ENCODE measurements around the gene DENND4B. TPM values are rescaled to one million over a fixed set of nuclear protein-coding genes. Genes with fewer than 3 reads are reported as not detected.
A peak's percentile ranks its signal among the peaks of the same experiment; 100 is the strongest.

Gene DENND4B
- total and polyA plus RNA-seq, 7 donors = 23.1 to 75.4 (median 47.1) TPM

DNA sequence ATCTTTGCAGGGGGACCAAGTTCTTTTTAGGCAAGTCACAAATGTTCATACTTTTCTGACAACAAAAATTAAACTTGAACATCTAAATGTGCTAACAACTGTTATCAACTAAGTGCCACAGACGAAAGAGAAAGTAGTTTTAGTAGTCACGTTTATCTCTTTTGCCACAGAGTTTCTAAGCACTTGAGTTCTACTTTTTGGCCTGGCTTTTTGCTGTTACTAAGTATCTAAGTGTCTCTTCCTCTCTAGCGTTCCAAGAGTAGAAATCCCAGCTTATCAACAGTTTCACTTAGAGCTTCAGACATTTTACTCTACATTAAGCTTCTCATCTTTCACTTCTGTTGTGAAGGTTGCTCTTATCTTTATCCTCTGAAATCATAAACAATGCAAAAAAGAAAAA is 58.0 kb downstream of the DENND4B start:
- intact Hi-C loops (cut with DNase I) = no loop called here
- ATAC-seq (no peak), DNase-seq (no peak)
- peaks cover 22% of the 10 kb centered on the region for H3K4me1 ChIP-seq
- peaks cover 0 to 14% of the 10 kb centered on the region in 2 donors for H3K36me3 ChIP-seq (ENCODE audit: insufficient read depth in 1 of 2, low read depth in 1 of 2)
- no peaks in the 10 kb centered on the region for H3K27me3 ChIP-seq (ENCODE audit: insufficient read depth in 3 of 3, low read length in 2 of 3)
- TF ChIP-seq, protein P1, sequence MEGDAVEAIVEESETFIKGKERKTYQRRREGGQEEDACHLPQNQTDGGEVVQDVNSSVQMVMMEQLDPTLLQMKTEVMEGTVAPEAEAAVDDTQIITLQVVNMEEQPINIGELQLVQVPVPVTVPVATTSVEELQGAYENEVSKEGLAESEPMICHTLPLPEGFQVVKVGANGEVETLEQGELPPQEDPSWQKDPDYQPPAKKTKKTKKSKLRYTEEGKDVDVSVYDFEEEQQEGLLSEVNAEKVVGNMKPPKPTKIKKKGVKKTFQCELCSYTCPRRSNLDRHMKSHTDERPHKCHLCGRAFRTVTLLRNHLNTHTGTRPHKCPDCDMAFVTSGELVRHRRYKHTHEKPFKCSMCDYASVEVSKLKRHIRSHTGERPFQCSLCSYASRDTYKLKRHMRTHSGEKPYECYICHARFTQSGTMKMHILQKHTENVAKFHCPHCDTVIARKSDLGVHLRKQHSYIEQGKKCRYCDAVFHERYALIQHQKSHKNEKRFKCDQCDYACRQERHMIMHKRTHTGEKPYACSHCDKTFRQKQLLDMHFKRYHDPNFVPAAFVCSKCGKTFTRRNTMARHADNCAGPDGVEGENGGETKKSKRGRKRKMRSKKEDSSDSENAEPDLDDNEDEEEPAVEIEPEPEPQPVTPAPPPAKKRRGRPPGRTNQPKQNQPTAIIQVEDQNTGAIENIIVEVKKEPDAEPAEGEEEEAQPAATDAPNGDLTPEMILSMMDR (IDR thresholded peaks at IDR 0.05) = no peak
- H3K4me3 ChIP-seq = no peak overlapping the region
- peak overlapping the region; percentile 23 for H3K27ac ChIP-seq
- no peaks in the 10 kb centered on the region for H3K9me3 ChIP-seq
- WGBS, 3 donors = 33 to 61% (median 34%) methylated on average over 3 of the region's 3 CpGs

DNA sequence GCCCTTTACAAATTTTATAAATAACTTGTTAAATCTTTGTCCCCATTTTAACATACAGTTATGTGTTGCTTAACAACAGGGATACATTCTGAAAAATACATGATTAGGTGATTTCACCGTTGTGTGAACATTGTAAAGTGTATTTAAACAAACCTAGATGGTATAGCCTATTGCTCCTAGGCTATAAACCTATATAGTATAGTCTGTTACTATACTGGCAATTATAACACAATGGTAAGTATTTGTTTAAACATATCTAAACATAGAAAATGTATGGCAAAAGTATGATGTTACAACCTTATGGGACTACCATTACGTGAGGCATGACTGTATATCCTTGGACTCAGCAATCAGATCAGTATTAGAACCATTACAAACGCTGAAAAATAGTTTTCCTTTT is 60.4 kb downstream of the DENND4B start:
- ATAC-seq (no peak), DNase-seq (no peak)
- Histone ChIP-seq H3K36me3 (ENCODE audit: insufficient read depth in 1 of 2, low read depth in 1 of 2) (peaks cover 0 to 4% of the 10 kb centered on the region in 2 donors), H3K4me1 (peaks cover 47% of the 10 kb centered on the region), H3K9me3 (no peaks in the 10 kb centered on the region), H3K27me3 (ENCODE audit: insufficient read depth in 3 of 3, low read length in 2 of 3) (no peaks in the 10 kb centered on the region), H3K4me3 (no peak overlapping the region), H3K27ac (no peak overlapping the region)
- intact Hi-C loops (cut with DNase I) = no loop called here
- WGBS, 3 donors = 71 to 94% (median 82%) methylated on average over 3 of the region's 3 CpGs
- TF ChIP-seq, protein P1 (IDR thresholded peaks at IDR 0.05) = no peak

DNA sequence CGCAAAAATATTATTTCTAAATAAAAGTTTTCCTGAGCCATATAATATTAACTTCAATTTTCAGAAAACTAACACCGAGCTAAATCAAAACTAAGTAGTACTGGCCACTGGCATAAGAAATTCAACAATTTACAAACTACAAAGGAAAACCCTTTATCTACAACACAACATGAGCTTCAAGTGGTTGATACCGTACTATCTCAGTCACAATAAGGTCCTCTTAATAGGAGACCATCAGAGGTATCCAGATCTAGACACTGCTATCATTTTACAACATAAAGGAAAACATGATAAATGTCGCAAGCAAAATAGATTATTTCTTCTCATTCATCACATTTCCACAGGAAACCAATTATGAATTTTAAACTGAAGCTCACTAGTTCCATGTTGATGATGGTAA is 63.3 kb downstream of the DENND4B start:
- ATAC-seq (no peak), DNase-seq (no peak)
- Histone ChIP-seq H3K27me3 (ENCODE audit: insufficient read depth in 3 of 3, low read length in 2 of 3) (no peaks in the 10 kb centered on the region), H3K4me3 (no peak overlapping the region), H3K4me1 (peaks cover 51% of the 10 kb centered on the region), H3K9me3 (no peaks in the 10 kb centered on the region), H3K36me3 (ENCODE audit: insufficient read depth in 1 of 2, low read depth in 1 of 2) (no peaks in the 10 kb centered on the region), H3K27ac (no peak overlapping the region)
- intact Hi-C loops (cut with DNase I) = loop anchor here in 1 of 2 donors (5.0 kb wide), 1 partner anchor 39 kb away; the partner anchor contains the start of gene GATAD2B
- WGBS, 3 donors = 91 to 97% (median 92%) methylated on average over 4 of the region's 4 CpGs
- TF ChIP-seq, protein P1 (IDR thresholded peaks at IDR 0.05) = no peak

DNA sequence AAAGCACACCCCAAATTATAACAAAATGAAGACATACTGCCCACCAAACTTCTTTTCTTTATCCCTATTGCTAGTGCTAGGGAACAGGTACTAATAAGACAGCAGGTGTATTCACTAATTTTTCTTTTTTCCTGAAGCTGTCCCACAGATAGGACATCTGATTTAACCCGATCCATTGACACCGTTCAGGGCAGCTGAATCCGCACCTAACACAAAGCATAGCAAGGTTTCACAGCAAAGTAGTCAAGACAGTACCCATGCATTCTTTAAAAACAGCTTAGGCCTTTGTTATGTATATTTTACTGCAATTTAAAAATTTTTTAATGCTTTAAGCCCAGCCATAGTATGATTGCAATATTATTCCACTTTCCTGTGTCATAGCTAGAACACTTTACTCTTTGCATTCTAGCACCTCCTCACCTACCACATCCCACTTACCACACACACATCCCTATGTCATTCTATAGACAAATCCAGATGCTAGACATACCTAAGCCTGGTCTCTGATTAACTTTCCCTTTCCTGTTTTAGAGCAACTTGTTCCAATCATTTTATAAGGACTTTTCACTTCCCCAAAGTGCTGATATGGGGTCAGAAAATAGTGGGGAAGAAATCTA is 64.1 kb downstream of the DENND4B start:
- peaks cover 44% of the 10 kb centered on the region for H3K4me1 ChIP-seq
- 65 to 76% (median 73%) methylated on average over 3 of the region's 3 CpGs for WGBS, 3 donors
- DNase-seq (no peak), ATAC-seq (no peak)
- no peak overlapping the region for H3K27ac ChIP-seq
- no peaks in the 10 kb centered on the region for H3K36me3 ChIP-seq (ENCODE audit: insufficient read depth in 1 of 2, low read depth in 1 of 2)
- TF ChIP-seq, protein P1 (IDR thresholded peaks at IDR 0.05) = no peak
- no peak overlapping the region for H3K4me3 ChIP-seq
- no peaks in the 10 kb centered on the region for H3K27me3 ChIP-seq (ENCODE audit: insufficient read depth in 3 of 3, low read length in 2 of 3)
- no peaks in the 10 kb centered on the region for H3K9me3 ChIP-seq
- intact Hi-C loops (cut with DNase I) = loop anchor here in 1 of 2 donors (5.0 kb wide), 1 partner anchor 40 kb away; the partner anchor contains the start of gene GATAD2B

Measured in psoas muscle (tissue), 8 donors.